Peyer's patch (tissue), 4 donors: Measurements from ENCODE around the gene ARAP2. TPM values are rescaled to one million over a fixed set of nuclear protein-coding genes. Genes with fewer than 3 reads are reported as not detected.

Source experiments
- DNase-seq, 3 donors: peaks; one replicate each; pipeline ENCODE4 v3.0.0-alpha.2; 2017 to 2019
- H3K27ac ChIP-seq, 4 donors: fragments of 200-600 bp; sonication (generic); one replicate each; pipeline ENCODE4 v1.5.1; 2016 to 2019
- H3K27me3 ChIP-seq, 2 donors: fragments of 200-600 bp; sonication (generic); one replicate each; pipeline ENCODE4 v1.5.1; 2019
- H3K36me3 ChIP-seq, 3 donors: fragments of 200-600 bp; sonication (generic); one replicate each; pipeline ENCODE4 v1.5.1; 2016 to 2019
- H3K4me1 ChIP-seq, 4 donors: fragments of 200-600 bp; sonication (generic); one replicate each; pipeline ENCODE4 v1.5.1; 2016 to 2019
- H3K4me3 ChIP-seq, 4 donors: fragments of 200-600 bp; sonication (generic); 1 replicate in 3 of 4; 2 replicates in 1 of 4; pipeline ENCODE4 v1.5.1; 2016 to 2019; ENCODE audit warnings: mild to moderate bottlenecking in 1 of 4
- H3K9me3 ChIP-seq, 4 donors: fragments of 200-600 bp; sonication (generic); one replicate each; pipeline ENCODE4 v1.5.1; 2016 to 2019; ENCODE audit warnings: mild to moderate bottlenecking in 1 of 4
- CTCF ChIP-seq, 6 experiments: fragments of 450-650 bp in 4 of 6; fragments of 200-600 bp in 2 of 6; sonication (generic) in 1 of 6; IDR thresholded peaks; one replicate each; pipeline ENCODE4 v1.5.1; 2017 to 2019; ENCODE audit warnings: antibody characterized with exemption in 6 of 6, mild to moderate bottlenecking in 3 of 6, moderate library complexity in 1 of 6
- POLR2A ChIP-seq, 2 donors: fragments of 450-650 bp; IDR thresholded peaks; one replicate each; pipeline ENCODE4 v1.5.1; 2017; ENCODE audit warnings: antibody characterized with exemption in 2 of 2, mild to moderate bottlenecking in 2 of 2, moderate library complexity in 2 of 2
- total RNA-seq, 4 donors: library from RNA; depleted of rRNA; stranded (reverse); fragments of >200 nt; gene quantifications; one replicate each; pipeline ENCODE4 v1.1.0, GENCODE V29; 2016

ARAP2 gene
- total RNA-seq, 4 donors from 2014 or later: 66.8 to 115 (median 81.9) TPM

- H3K36me3 ChIP-seq: no peaks in the 10 kb centered on the region
- no peak for DNase-seq
- no peaks in the 10 kb centered on the region for H3K27me3 ChIP-seq
- no peak overlapping the region for H3K27ac ChIP-seq
- no peak overlapping the region for H3K4me3 ChIP-seq
- no peaks in the 10 kb centered on the region for H3K4me1 ChIP-seq
- no peaks in the 10 kb centered on the region for H3K9me3 ChIP-seq
- no peak for TF ChIP-seq POLR2A (IDR thresholded peaks at IDR 0.05)
- TF ChIP-seq CTCF (IDR thresholded peaks at IDR 0.05): no peak
Observed at GRCh38 chr4:36141186-36141585, 103.1 kb downstream of the ARAP2 start.

GRCh38 chr4:36140421-36140820 lies 103.9 kb downstream of the ARAP2 start:
- no peak for DNase-seq
- Histone ChIP-seq H3K27ac (no peak overlapping the region), H3K9me3 (no peaks in the 10 kb centered on the region), H3K36me3 (no peaks in the 10 kb centered on the region), H3K27me3 (no peaks in the 10 kb centered on the region), H3K4me3 (no peak overlapping the region), H3K4me1 (no peaks in the 10 kb centered on the region)
- no peak for TF ChIP-seq POLR2A (IDR thresholded peaks at IDR 0.05)
- TF ChIP-seq CTCF (IDR thresholded peaks at IDR 0.05): no peak

GRCh38 chr4:36138220-36138619 lies 106.1 kb downstream of the ARAP2 start:
- H3K4me1 ChIP-seq: no peaks in the 10 kb centered on the region
- H3K9me3 ChIP-seq: no peaks in the 10 kb centered on the region
- H3K4me3 ChIP-seq: no peak overlapping the region
- no peaks in the 10 kb centered on the region for H3K27me3 ChIP-seq
- no peak for DNase-seq
- no peaks in the 10 kb centered on the region for H3K36me3 ChIP-seq
- TF ChIP-seq CTCF (IDR thresholded peaks at IDR 0.05) (no peak), POLR2A (IDR thresholded peaks at IDR 0.05) (no peak)
- H3K27ac ChIP-seq: no peak overlapping the region

GRCh38 chr4:36137336-36137735 lies 107.0 kb downstream of the ARAP2 start:
- no peak for DNase-seq
- no peak overlapping the region for H3K27ac ChIP-seq
- no peak overlapping the region for H3K4me3 ChIP-seq
- no peaks in the 10 kb centered on the region for H3K36me3 ChIP-seq
- no peak for TF ChIP-seq CTCF (IDR thresholded peaks at IDR 0.05)
- no peak for TF ChIP-seq POLR2A (IDR thresholded peaks at IDR 0.05)
- no peaks in the 10 kb centered on the region for H3K9me3 ChIP-seq
- no peaks in the 10 kb centered on the region for H3K4me1 ChIP-seq
- no peaks in the 10 kb centered on the region for H3K27me3 ChIP-seq

- Histone ChIP-seq H3K9me3 (no peaks in the 10 kb centered on the region), H3K36me3 (no peaks in the 10 kb centered on the region), H3K27me3 (no peaks in the 10 kb centered on the region), H3K4me1 (no peaks in the 10 kb centered on the region), H3K27ac (no peak overlapping the region), H3K4me3 (no peak overlapping the region)
- no peak for TF ChIP-seq POLR2A (IDR thresholded peaks at IDR 0.05)
- no peak for TF ChIP-seq CTCF (IDR thresholded peaks at IDR 0.05)
- no peak for DNase-seq
Observed at GRCh38 chr4:36133658-36134057, 110.7 kb downstream of the ARAP2 start.

GRCh38 chr4:36133086-36133485 lies 111.2 kb downstream of the ARAP2 start:
- H3K9me3 ChIP-seq: no peaks in the 10 kb centered on the region
- no peaks in the 10 kb centered on the region for H3K27me3 ChIP-seq
- no peak overlapping the region for H3K27ac ChIP-seq
- no peaks in the 10 kb centered on the region for H3K4me1 ChIP-seq
- H3K4me3 ChIP-seq: no peak overlapping the region
- H3K36me3 ChIP-seq: no peaks in the 10 kb centered on the region
- TF ChIP-seq CTCF (IDR thresholded peaks at IDR 0.05) (no peak), POLR2A (IDR thresholded peaks at IDR 0.05) (no peak)
- DNase-seq: no peak
